ENCODE data around the gene FBXO38.

GRCh38 chr5:148406406-148406805 lies 22.6 kb downstream of the FBXO38 start:
- TF ChIP-seq CTCF (IDR thresholded peaks at IDR 0.05) = no peak
- TF ChIP-seq TCF7L2 (IDR thresholded peaks at IDR 0.05; ENCODE audit: low read depth, low read length) = no peak
- TF ChIP-seq SIN3A (IDR thresholded peaks at IDR 0.05; ENCODE audit: borderline replicate concordance, insufficient read depth, low read depth, low read length) = no peak
- no peak for TF ChIP-seq POLR2AphosphoS5 (IDR thresholded peaks at IDR 0.05; ENCODE audit: low read depth, low read length)
- TF ChIP-seq REST (IDR thresholded peaks at IDR 0.05; ENCODE audit: insufficient read depth in 1 of 2, low read depth in 2 of 2, low read length in 1 of 2) = no peak

All from Panc1 (cell line).